OCI-LY3 (cell line): Measurements from ENCODE around the gene IFT27.

Source experiments
- EZH2phosphoT487 ChIP-seq: fragments of 200-600 bp; shearing (Covaris generic); IDR thresholded peaks from 2 replicates; pipeline ENCODE4 v1.6.1; 2018; ENCODE audit warnings: antibody characterized with exemption, mixed run types, low read depth
- TF ChIP-seq, protein P1 (sequence below): fragments of 200-600, 300-600 bp; sonication (generic); IDR thresholded peaks from 2 replicates; pipeline ENCODE4 v1.5.1; 2014; ENCODE audit warnings: antibody characterized with exemption, low read length, low read depth

DNA sequence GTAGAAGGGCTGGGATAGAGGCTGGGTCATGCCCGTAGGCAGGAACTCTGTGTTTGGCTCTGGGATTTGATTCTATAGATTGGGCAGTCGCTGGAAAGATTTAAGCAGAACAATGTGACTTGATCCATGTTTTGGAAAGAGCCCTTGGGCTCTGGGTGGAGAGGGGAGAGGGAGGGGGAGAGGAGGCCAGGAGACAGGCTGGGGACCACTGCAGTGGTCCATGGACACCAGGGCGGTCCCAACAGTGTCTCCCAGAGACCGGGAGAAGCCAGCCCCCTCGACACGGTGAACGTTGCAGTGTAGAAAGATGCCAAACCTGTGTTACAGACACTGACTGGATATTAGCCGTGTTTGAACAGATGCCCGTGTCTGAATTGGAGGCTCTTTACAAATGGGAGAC is 21.5 kb upstream of the IFT27 start:
- TF ChIP-seq, protein P1, sequence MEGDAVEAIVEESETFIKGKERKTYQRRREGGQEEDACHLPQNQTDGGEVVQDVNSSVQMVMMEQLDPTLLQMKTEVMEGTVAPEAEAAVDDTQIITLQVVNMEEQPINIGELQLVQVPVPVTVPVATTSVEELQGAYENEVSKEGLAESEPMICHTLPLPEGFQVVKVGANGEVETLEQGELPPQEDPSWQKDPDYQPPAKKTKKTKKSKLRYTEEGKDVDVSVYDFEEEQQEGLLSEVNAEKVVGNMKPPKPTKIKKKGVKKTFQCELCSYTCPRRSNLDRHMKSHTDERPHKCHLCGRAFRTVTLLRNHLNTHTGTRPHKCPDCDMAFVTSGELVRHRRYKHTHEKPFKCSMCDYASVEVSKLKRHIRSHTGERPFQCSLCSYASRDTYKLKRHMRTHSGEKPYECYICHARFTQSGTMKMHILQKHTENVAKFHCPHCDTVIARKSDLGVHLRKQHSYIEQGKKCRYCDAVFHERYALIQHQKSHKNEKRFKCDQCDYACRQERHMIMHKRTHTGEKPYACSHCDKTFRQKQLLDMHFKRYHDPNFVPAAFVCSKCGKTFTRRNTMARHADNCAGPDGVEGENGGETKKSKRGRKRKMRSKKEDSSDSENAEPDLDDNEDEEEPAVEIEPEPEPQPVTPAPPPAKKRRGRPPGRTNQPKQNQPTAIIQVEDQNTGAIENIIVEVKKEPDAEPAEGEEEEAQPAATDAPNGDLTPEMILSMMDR, result no peak
- TF ChIP-seq EZH2phosphoT487, result no peak
